Heart left ventricle (tissue), 16 donors: ENCODE results near the gene IFT27. TPM values are rescaled to one million over a fixed set of nuclear protein-coding genes. Genes with fewer than 3 reads are reported as not detected.
"Not testable (repeated sequence)": the region's sequence is repeated elsewhere in the genome, so short reads cannot be mapped to it uniquely, and the experiment has no call there.

ENCODE experiments used
- ATAC-seq, 4 donors: fragments of 200-7000 bp; cut with Tn5 transposase; one replicate each; pipeline ENCODE4 v1.9.1; 2020 to 2022; ENCODE audit warnings: moderate library complexity in 4 of 4, mild to moderate bottlenecking in 3 of 4, moderate number of reproducible peaks in 1 of 4
- DNase-seq, 5 donors: peaks; one replicate each; pipeline ENCODE4 v3.0.0-alpha.2; 2020
- H3K27ac ChIP-seq, 12 donors: fragments of 200-600 bp; sonication (generic) in 4 of 12; one replicate each; pipeline versions ENCODE4 v1.5.0 to v1.8.0; 2016 to 2022; ENCODE audit warnings: mild to moderate bottlenecking in 2 of 12
- H3K27me3 ChIP-seq, 9 donors: fragments of 200-600 bp; sonication (generic) in 2 of 9; one replicate each; pipeline versions ENCODE4 v1.5.1 to v1.8.0; 2016 to 2022; ENCODE audit warnings: mild to moderate bottlenecking in 3 of 9
- H3K36me3 ChIP-seq, 9 donors: fragments of 200-600 bp; sonication (generic) in 2 of 9; one replicate each; pipeline versions ENCODE4 v1.5.0 to v1.8.0; 2018 to 2022; ENCODE audit warnings: mild to moderate bottlenecking in 2 of 9
- H3K4me1 ChIP-seq, 12 donors: fragments of 200-600 bp; sonication (generic) in 4 of 12; one replicate each; pipeline versions ENCODE4 v1.5.0 to v1.8.0; 2016 to 2022; ENCODE audit warnings: mild to moderate bottlenecking in 3 of 12
- H3K4me3 ChIP-seq, 12 donors: fragments of 200-600 bp; sonication (generic) in 4 of 12; one replicate each; pipeline versions ENCODE4 v1.5.0 to v1.8.0; 2017 to 2022; ENCODE audit warnings: mild to moderate bottlenecking in 9 of 12, moderate library complexity in 4 of 12
- H3K9me3 ChIP-seq, 12 donors: fragments of 200-600 bp; sonication (generic) in 4 of 12; one replicate each; pipeline versions ENCODE4 v1.5.0 to v1.8.0; 2016 to 2022; ENCODE audit warnings: mild to moderate bottlenecking in 1 of 12
- CTCF ChIP-seq, 12 donors: fragments of 200-600 bp; sonication (generic) in 4 of 12; IDR thresholded peaks; one replicate each; pipeline versions ENCODE4 v1.5.0 to v1.8.0; 2018 to 2022; ENCODE audit warnings: antibody characterized with exemption in 12 of 12, mild to moderate bottlenecking in 5 of 12
- POLR2A ChIP-seq, 2 donors: fragments of 450-650 bp; IDR thresholded peaks; one replicate each; pipeline ENCODE4 v1.6.1; 2017; ENCODE audit warnings: antibody characterized with exemption in 2 of 2, mild to moderate bottlenecking in 2 of 2, moderate library complexity in 2 of 2
- WGBS, 4 donors: extraction: QIAGEN DNeasy Blood & Tissue Kit in 2 of 4; methylation state at CpG; one replicate each; pipeline versions ENCODE4 v1.1.5 to v1.1.7; 2013 to 2018; 5-methylcytosine and 5-hydroxymethylcytosine counted together
- intact Hi-C, 10 donors: fragments of 100-400 bp; cut with DNase I; formaldehyde crosslinking; loops; one replicate each; pipeline versions ENCODE4 v1.11.1 to v1.14.2; 2022
- polyA plus RNA-seq, 2 donors: library from polyadenylated mRNA; stranded (reverse); fragments of 200-250 nt; gene quantifications; one replicate each; pipeline ENCODE4 v1.2.3, GENCODE V29; 2013
- total RNA-seq, 9 donors: library from RNA; depleted of rRNA in 2 of 9; stranded (reverse); fragments of >200 nt in 2 of 9; fragmentation: NEBNext Ultra II Directional in 3 of 9; extraction: Animal tissue kit (Norgen Biotek cat#: 25700) in 3 of 9; gene quantifications; one replicate each; pipeline versions ENCODE4 v1.1.0 to v1.2.4, GENCODE V29; 2016 to 2023
- donor health status: ischemic (EF 13 %, LVEDD 7.1; RV severe dilation, severe dysfunction).
- donor health status: healthy with polysubstance abuse.
- donor health status: DM: no; HTN: yes; CAD: no.
- donor health status: DM: no; HTN: no; CAD: no.
- donor health status: ischemic (EF 25% LVEDD 6.9; RV normal size, moderate dysfunction).
- donor health status: ischemic (EF 25% LVEDD 5.7; RV mildly dilated, moderate dysfunction).
- donor health status: healthy.
- donor health status: DM: yes; HTN: yes; CAD: no.
- donor health status: ischemic (EF 35%, LVEDD 5.7; RV mildly dilated, moderate dysfunction).
- donor health status: nonischemic (EF 11% LVEDD 7.7; RV severe dilation, severe dysfunction).
- donor health status: DM: yes; HTN: yes; CAD: no.
- donor health status: PGD.
- donor health status: ischemic (EF 29% LVEDD 5.4; RV normal size, mild dysfunction).
- donor health status: nonischemic (EF 23%, LVEDD 6.1; RV moderate dilation, normal function).

Gene IFT27
- total and polyA plus RNA-seq, 11 donors: 18.4 to 36.7 (median 25.8) TPM

GRCh38 chr22:36757668-36758211, 18.2 kb downstream of the IFT27 start:
- no peak for TF ChIP-seq POLR2A (IDR thresholded peaks at IDR 0.05)
- TF ChIP-seq CTCF (IDR thresholded peaks at IDR 0.05): peak; percentile 54 to 84 (median 74)
- peak; percentile 49 to 89 (median 82) for ATAC-seq

GRCh38 chr22:36756746-36757655, 18.9 kb downstream of the IFT27 start:
- TF ChIP-seq CTCF (IDR thresholded peaks at IDR 0.05) (no peak), POLR2A (IDR thresholded peaks at IDR 0.05) (no peak)
- H3K9me3 ChIP-seq: no peaks in the 10 kb centered on the region
- H3K27me3 ChIP-seq: peaks cover 0 to 40% (median 4%) of the 10 kb centered on the region in 9 donors
- H3K4me3 ChIP-seq: no peak overlapping the region
- no peak overlapping the region for H3K27ac ChIP-seq
- no peaks in the 10 kb centered on the region for H3K4me1 ChIP-seq
- peaks cover 0 to 5% (median 0%) of the 10 kb centered on the region in 9 donors for H3K36me3 ChIP-seq
- 58 to 71% (median 65%) methylated on average over 18 to 28 of the region's 28 CpGs for WGBS, 4 donors
- no peak for DNase-seq
- intact Hi-C loops: loop anchor here in 1 of 10 donors (5.0 kb wide), 1 partner anchor 210 kb away; no protein-coding TSS in a partner anchor
- ATAC-seq: peak in 1 of 4 donors; percentile 19

More at GRCh38 chr22:36757668-36758211, 18.2 kb downstream of the IFT27 start:
- Histone ChIP-seq H3K27me3 (peaks cover 0 to 33% (median 4%) of the 10 kb centered on the region in 9 donors), H3K36me3 (peaks cover 0 to 11% (median 1%) of the 10 kb centered on the region in 9 donors), H3K9me3 (no peaks in the 10 kb centered on the region), H3K4me3 (no peak overlapping the region), H3K27ac (no peak overlapping the region), H3K4me1 (peaks cover 0 to 6% (median 0%) of the 10 kb centered on the region in 12 donors)
- intact Hi-C loops: loop anchor here in 1 of 10 donors (5.0 kb wide), 1 partner anchor 210 kb away; no protein-coding TSS in a partner anchor
- WGBS, 4 donors: 63 to 77% (median 66%) methylated on average over 13 to 19 of the region's 19 CpGs
- DNase-seq: peak; percentile 70 to 89 (median 82)

- peaks cover 0 to 43% (median 4%) of the 10 kb centered on the region in 9 donors for H3K27me3 ChIP-seq
- no peak for TF ChIP-seq POLR2A (IDR thresholded peaks at IDR 0.05)
- TF ChIP-seq CTCF (IDR thresholded peaks at IDR 0.05): no peak
- WGBS, 4 donors: 56 to 70% (median 57%) methylated on average over 6 to 7 of the region's 7 CpGs; no CpG with 5 or more reads in 1 of the 4 donors
- H3K36me3 ChIP-seq: peaks cover 0 to 5% (median 0%) of the 10 kb centered on the region in 9 donors
- ATAC-seq (no peak), DNase-seq (no peak)
- intact Hi-C loops: loop anchor here in 1 of 10 donors (5.0 kb wide), 1 partner anchor 209 kb away; no protein-coding TSS in a partner anchor
- no peak overlapping the region for H3K4me3 ChIP-seq
- H3K9me3 ChIP-seq: no peaks in the 10 kb centered on the region
- H3K4me1 ChIP-seq: no peaks in the 10 kb centered on the region
- no peak overlapping the region for H3K27ac ChIP-seq
Observed at GRCh38 chr22:36756031-36756430, 19.9 kb downstream of the IFT27 start.

GRCh38 chr22:36755316-36755715, 20.6 kb downstream of the IFT27 start:
- ATAC-seq: no peak
- no peak overlapping the region for H3K27ac ChIP-seq
- intact Hi-C loops: loop anchor here in 1 of 10 donors (5.0 kb wide), 1 partner anchor 208 kb away; no protein-coding TSS in a partner anchor
- no peaks in the 10 kb centered on the region for H3K36me3 ChIP-seq
- no peaks in the 10 kb centered on the region for H3K4me1 ChIP-seq
- no peaks in the 10 kb centered on the region for H3K9me3 ChIP-seq
- no peak for DNase-seq
- no peak overlapping the region for H3K4me3 ChIP-seq
- peaks cover 0 to 43% (median 4%) of the 10 kb centered on the region in 9 donors for H3K27me3 ChIP-seq
- no peak for TF ChIP-seq POLR2A (IDR thresholded peaks at IDR 0.05)
- TF ChIP-seq CTCF (IDR thresholded peaks at IDR 0.05): no peak
- WGBS, 4 donors: 80 to 86% (median 84%) methylated on average over 6 of the region's 6 CpGs

GRCh38 chr22:36754881-36755280, 21.0 kb downstream of the IFT27 start:
- not testable (repeated sequence) for H3K36me3 ChIP-seq, H3K4me3 ChIP-seq, H3K4me1 ChIP-seq, H3K27ac ChIP-seq, DNase-seq, ATAC-seq, H3K9me3 ChIP-seq
- WGBS, 4 donors: 91 to 94% (median 93%) methylated on average over 9 of the region's 9 CpGs
- intact Hi-C loops: loop anchor here in 1 of 10 donors (5.0 kb wide), 1 partner anchor 208 kb away; no protein-coding TSS in a partner anchor
- peaks cover 0 to 43% (median 4%) of the 10 kb centered on the region in 9 donors for H3K27me3 ChIP-seq
